HEK293 (cell line): ENCODE measurements around the gene ERBB2.

ENCODE experiments used
- CTCF ChIA-PET: fragments of 350-600 bp; formaldehyde crosslinking; extraction: SDS; loops from one replicate; lab custom pipeline; 2021; ENCODE audit warnings: antibody characterized with exemption; lab: Yijun Ruan, JAX
- POLR2A ChIA-PET: fragments of 300-600 bp; formaldehyde crosslinking; extraction: SDS; loops from one replicate; lab custom pipeline; 2020; ENCODE audit warnings: antibody characterized with exemption, inconsistent platforms; lab: Yijun Ruan, JAX
- H3K27ac ChIP-seq: fragments of 200-500 bp; sonication (Bioruptor generic); 2 replicates; pipeline ENCODE4 v1.5.1; 2014; ENCODE audit warnings: low read depth, low read length, control low read depth, inconsistent platforms; ENCODE audit errors: extremely low read depth
- H3K36me3 ChIP-seq, 2 experiments: fragments of 200-500 bp in 1 of 2; sonication (Bioruptor generic) in 1 of 2; 1 replicate in 1 of 2; 2 replicates in 1 of 2; pipeline ENCODE4 v1.5.1; 2014 to 2017; ENCODE audit warnings: inconsistent platforms in 2 of 2, low read length in 2 of 2; ENCODE audit not compliant: control insufficient read depth in 2 of 2, insufficient read depth in 1 of 2
- H3K4me1 ChIP-seq: fragments of 200-500 bp; sonication (Bioruptor generic); 2 replicates; pipeline ENCODE4 v1.5.1; 2014; ENCODE audit warnings: mild to moderate bottlenecking, low read length, inconsistent platforms; ENCODE audit not compliant: control insufficient read depth, insufficient read depth
- H3K4me3 ChIP-seq: 2 replicates; pipeline ENCODE4 v1.5.1; 2011; ENCODE audit warnings: low read depth, mild to moderate bottlenecking, control low read depth, low read length, moderate library complexity
- H3K9me3 ChIP-seq: fragments of 200-500 bp; sonication (Bioruptor generic); 2 replicates; pipeline ENCODE4 v1.5.1; 2014; ENCODE audit warnings: low read depth, low read length, inconsistent platforms; ENCODE audit not compliant: control insufficient read depth, insufficient read depth
- GLIS1 ChIP-seq: fragments of 450-650 bp; formaldehyde crosslinking; IDR thresholded peaks from 2 replicates; pipeline ENCODE4 v1.5.1; 2016; ENCODE audit warnings: missing biosample characterization, missing genetic modification characterization
- GLIS2 ChIP-seq: fragments of 450-650 bp; formaldehyde crosslinking; IDR thresholded peaks from 2 replicates; pipeline ENCODE4 v1.5.1; 2016; ENCODE audit warnings: missing biosample characterization, missing genetic modification characterization
- HOXC10 ChIP-seq: sonication (generic); formaldehyde crosslinking; IDR thresholded peaks from 2 replicates; pipeline ENCODE4 v1.8.1; 2023; ENCODE audit warnings: mild to moderate bottlenecking, missing genetic modification reagents
- KLF8 ChIP-seq: fragments of 450-650 bp; formaldehyde crosslinking; IDR thresholded peaks from 2 replicates; pipeline ENCODE4 v1.5.1; 2016; ENCODE audit warnings: missing biosample characterization, missing genetic modification characterization
- PATZ1 ChIP-seq: fragments of 450-650 bp; formaldehyde crosslinking; IDR thresholded peaks from 2 replicates; pipeline ENCODE4 v1.5.1; 2016; ENCODE audit warnings: missing biosample characterization, missing genetic modification characterization
- SP3 ChIP-seq: fragments of 450-650 bp; formaldehyde crosslinking; IDR thresholded peaks from 2 replicates; pipeline ENCODE4 v1.5.1; 2016; ENCODE audit warnings: missing biosample characterization, missing genetic modification characterization
- ZBTB8A ChIP-seq: fragments of 450-650 bp; formaldehyde crosslinking; IDR thresholded peaks from 2 replicates; pipeline ENCODE4 v1.5.1; 2016; ENCODE audit warnings: missing biosample characterization, missing genetic modification characterization
- ZNF174 ChIP-seq: fragments of 450-650 bp; formaldehyde crosslinking; IDR thresholded peaks from 2 replicates; pipeline ENCODE4 v1.5.0; 2017; ENCODE audit warnings: missing biosample characterization, mild to moderate bottlenecking, missing genetic modification characterization
- ZNF175 ChIP-seq: fragments of 450-650 bp; formaldehyde crosslinking; IDR thresholded peaks from 2 replicates; pipeline ENCODE4 v1.5.1; 2016; ENCODE audit warnings: missing biosample characterization, missing genetic modification characterization
- ZNF292 ChIP-seq: fragments of 450-650 bp; formaldehyde crosslinking; IDR thresholded peaks from 2 replicates; pipeline ENCODE4 v1.5.1; 2016; ENCODE audit warnings: low read depth, missing biosample characterization, missing genetic modification characterization, borderline replicate concordance
- ZNF341 ChIP-seq: fragments of 450-650 bp; formaldehyde crosslinking; IDR thresholded peaks from 2 replicates; pipeline ENCODE4; 2016; ENCODE audit warnings: low read depth, missing biosample characterization, missing genetic modification characterization
- ZNF529 ChIP-seq: fragments of 450-650 bp; formaldehyde crosslinking; IDR thresholded peaks from 2 replicates; pipeline ENCODE4 v1.5.1; 2017; ENCODE audit warnings: missing genetic modification characterization, missing biosample characterization; ENCODE audit not compliant: insufficient replicate concordance
- ZNF645 ChIP-seq: fragments of 450-650 bp; formaldehyde crosslinking; IDR thresholded peaks from 2 replicates; pipeline ENCODE4; 2016; ENCODE audit warnings: missing biosample characterization, missing genetic modification characterization
- ZNF701 ChIP-seq: fragments of 450-650 bp; formaldehyde crosslinking; IDR thresholded peaks from 2 replicates; pipeline ENCODE4 v1.5.1; 2016; ENCODE audit warnings: missing biosample characterization, missing genetic modification characterization
- ZNF791 ChIP-seq: fragments of 450-650 bp; formaldehyde crosslinking; IDR thresholded peaks from 2 replicates; pipeline ENCODE4 v1.5.1; 2016; ENCODE audit warnings: missing biosample characterization, missing genetic modification characterization
- TF ChIP-seq, protein P1 (sequence below): fragments of 450-650 bp; formaldehyde crosslinking; IDR thresholded peaks from 2 replicates; pipeline ENCODE4 v1.5.1; 2016; ENCODE audit warnings: missing biosample characterization, missing genetic modification characterization
- TF ChIP-seq, protein P2 (sequence below): fragments of 450-650 bp; IDR thresholded peaks from 2 replicates; pipeline ENCODE4 v1.5.1; 2018; ENCODE audit warnings: missing biosample characterization, mild to moderate bottlenecking, missing genetic modification characterization

Gene ERBB2

DNA sequence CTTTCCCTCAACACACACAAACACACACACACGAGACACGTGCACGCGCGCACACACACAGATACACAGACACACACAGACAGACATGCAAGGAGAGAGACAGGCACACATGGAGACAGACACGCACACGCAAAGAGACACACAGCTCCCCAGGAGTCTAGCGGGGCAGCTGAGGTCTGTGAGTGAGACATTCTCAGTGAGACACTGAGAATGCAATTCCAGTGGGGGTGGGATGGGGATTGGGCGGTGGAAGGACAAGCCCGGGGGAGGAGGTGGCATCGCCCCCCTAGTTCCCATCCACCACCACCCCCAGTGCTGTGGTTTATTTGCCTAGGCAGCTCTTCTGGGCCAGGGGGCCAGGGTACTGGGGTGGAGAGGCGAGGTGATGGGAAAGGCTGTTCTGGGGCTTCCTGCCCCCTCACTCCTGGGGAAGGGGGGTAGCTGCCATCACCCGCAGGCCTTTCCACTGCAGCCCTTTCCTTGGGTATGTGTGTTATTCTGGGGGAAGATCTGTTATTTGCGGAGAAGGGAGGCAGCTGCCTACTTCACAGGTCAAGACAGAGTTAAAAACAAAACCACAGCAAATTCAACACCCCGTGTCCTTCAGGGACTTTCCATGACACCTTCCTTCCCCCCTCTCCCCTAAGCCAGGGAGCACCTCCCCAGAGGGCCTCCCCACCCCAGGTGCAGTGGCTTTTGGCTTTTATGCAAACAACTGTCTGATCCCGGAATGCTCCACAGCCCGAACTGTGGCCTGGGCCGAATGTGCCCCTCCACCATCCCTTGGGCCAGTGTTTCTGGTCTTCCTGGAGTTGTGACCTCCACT is 55.9 kb downstream of the ERBB2 start (continued):
- TF ChIP-seq, protein P1, sequence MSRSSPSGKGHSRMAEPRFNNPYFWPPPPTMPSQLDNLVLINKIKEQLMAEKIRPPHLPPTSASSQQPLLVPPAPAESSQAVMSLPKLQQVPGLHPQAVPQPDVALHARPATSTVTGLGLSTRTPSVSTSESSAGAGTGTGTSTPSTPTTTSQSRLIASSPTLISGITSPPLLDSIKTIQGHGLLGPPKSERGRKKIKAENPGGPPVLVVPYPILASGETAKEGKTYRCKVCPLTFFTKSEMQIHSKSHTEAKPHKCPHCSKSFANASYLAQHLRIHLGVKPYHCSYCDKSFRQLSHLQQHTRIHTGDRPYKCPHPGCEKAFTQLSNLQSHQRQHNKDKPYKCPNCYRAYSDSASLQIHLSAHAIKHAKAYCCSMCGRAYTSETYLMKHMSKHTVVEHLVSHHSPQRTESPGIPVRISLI (tag by site-specific recombination) = no peak
- TF ChIP-seq, protein P2, sequence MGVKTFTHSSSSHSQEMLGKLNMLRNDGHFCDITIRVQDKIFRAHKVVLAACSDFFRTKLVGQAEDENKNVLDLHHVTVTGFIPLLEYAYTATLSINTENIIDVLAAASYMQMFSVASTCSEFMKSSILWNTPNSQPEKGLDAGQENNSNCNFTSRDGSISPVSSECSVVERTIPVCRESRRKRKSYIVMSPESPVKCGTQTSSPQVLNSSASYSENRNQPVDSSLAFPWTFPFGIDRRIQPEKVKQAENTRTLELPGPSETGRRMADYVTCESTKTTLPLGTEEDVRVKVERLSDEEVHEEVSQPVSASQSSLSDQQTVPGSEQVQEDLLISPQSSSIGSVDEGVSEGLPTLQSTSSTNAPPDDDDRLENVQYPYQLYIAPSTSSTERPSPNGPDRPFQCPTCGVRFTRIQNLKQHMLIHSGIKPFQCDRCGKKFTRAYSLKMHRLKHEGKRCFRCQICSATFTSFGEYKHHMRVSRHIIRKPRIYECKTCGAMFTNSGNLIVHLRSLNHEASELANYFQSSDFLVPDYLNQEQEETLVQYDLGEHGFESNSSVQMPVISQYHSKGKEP (tag by site-specific recombination) = no peak
- TF ChIP-seq GLIS1 (peak; percentile 82), ZNF341 (tag by site-specific recombination) (peak; percentile 40), ZNF292 (tag by site-specific recombination) (no peak), GLIS2 (tag by site-specific recombination) (peak; percentile 28; the same call in 1 of the 2 replicates)

GRCh38 chr17:39756380-39757079 is 56.7 kb downstream of the ERBB2 start:
- no peak for TF ChIP-seq GLIS1
- TF ChIP-seq ZNF292 (tag by site-specific recombination) = no peak
- no peak for TF ChIP-seq ZNF701 (tag by site-specific recombination)
- no peak for TF ChIP-seq SP3 (tag by site-specific recombination)
- TF ChIP-seq ZNF791 = no peak
- no peak for TF ChIP-seq ZBTB8A
- no peak for TF ChIP-seq ZNF529 (tag by site-specific recombination)
- no peak for TF ChIP-seq ZNF175 (tag by site-specific recombination)
- no peak for TF ChIP-seq PATZ1
- TF ChIP-seq ZNF645 (tag by site-specific recombination) = no peak
- TF ChIP-seq KLF8 = no peak
- no peak for TF ChIP-seq HOXC10 (CRISPR knock-in tag)
- TF ChIP-seq ZNF174 = no peak
- Histone ChIP-seq H3K9me3 (no peaks in the 10 kb centered on the region), H3K36me3 (no peaks in the 10 kb centered on the region), H3K4me3 (no peak overlapping the region), H3K4me1 (no peaks in the 10 kb centered on the region), H3K27ac (no peak overlapping the region; the same call in 1 of the 2 replicates)
- ChIA-PET CTCF (interaction anchor here (0.6 to 10.1 kb wide), 7 partner anchors 27 to 505 kb away, joined by 3 to 140 read pairs (median 4); partner anchors contain the start of gene PPP1R1B), POLR2A (no interaction called here)
